ENCODE results near the gene PDPK1.
A peak's percentile ranks its signal among the peaks of the same experiment; 100 is the strongest.
"Not testable (repeated sequence)": the region's sequence is repeated elsewhere in the genome, so short reads cannot be mapped to it uniquely, and the experiment has no call there.

PDPK1 gene

DNA sequence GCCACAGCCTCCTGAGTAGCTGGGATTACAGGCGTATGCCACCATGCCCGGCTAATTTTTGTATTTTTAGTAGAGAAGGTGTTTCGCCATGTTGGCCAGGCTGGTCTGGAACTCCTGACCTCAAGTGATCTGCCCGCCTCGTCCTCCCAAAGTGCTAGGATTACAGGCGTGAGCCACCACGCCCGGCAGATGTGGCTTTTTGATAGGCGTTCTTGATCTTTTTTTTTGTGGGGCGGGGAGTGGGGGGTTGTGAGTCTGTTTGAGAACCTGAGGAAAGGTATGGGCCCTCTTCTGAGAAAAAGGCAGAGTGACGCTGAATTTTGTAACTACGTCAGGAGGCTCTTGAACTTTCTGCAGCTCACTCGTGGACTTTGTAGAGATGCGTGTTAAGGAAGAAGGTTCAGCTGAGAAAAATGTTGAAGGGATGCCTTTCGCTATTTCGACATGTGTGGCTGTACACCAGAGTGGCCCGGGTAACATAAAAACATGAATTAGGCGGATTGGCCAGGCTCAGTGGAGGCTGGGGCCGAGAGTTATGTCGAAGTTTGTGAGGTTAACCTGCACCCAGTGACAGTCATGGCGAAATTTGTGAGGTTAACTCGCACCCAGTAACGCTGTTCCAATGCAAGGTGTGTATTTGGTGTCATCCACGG, 1.5 kb downstream of the PDPK1 start:
- DNase-seq (ENCODE audit: insufficient read length, low spot score); FAIRE-seq: not testable (repeated sequence)

DNA sequence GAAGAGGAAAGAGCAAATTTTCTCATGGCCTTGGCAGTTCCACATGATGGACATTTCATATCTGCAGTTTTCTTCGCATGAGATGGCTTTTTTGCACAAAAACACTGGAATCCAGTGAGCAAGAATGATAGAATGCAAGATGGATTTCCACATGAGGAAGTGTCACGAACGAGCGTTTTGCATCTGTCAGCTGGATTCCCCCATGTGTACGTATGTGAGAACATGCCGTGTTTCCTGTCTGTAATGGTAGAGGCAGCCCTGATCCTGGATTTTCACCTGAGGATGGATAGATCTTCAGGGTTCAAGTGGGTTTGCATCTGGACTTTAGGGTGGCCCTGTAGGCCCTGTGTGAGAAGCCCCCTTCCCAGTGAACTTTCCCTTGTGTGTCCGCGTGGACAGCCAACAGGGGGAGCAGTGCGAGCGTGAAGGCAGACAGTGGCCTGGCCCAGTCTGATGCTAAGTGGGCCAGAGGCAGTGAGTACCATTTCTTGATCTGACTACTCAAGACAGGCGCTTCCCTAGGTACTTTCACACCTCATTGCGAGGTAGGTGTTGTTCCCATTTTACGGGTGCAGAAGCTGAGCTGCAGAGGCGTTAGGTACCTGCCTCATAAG, 2.1 kb downstream of the PDPK1 start:
- FAIRE-seq; DNase-seq (ENCODE audit: insufficient read length, low spot score): not testable (repeated sequence)

DNA sequence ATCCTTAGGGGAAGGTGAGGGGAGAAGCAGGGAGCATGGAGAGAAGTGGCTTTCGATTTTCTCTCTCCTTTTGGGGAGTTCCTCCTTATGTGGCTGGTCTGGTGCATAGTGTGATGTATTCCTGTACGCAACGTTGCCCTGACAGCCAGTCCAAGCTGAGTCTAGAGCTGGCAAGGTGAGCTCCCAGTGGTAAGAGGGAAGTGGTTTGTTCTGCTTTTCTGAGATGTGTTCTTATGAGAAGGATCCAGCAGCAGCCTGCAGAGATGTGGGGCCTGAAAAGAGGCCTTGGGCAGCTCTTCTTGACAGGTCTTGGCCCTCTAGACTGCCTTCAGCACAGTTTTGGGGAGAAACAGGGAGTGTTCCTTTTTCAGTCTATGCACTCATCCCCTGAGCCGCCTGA, 3.1 kb downstream of the PDPK1 start:
- DNase-seq (ENCODE audit: insufficient read length, low spot score); FAIRE-seq: not testable (repeated sequence)

DNA sequence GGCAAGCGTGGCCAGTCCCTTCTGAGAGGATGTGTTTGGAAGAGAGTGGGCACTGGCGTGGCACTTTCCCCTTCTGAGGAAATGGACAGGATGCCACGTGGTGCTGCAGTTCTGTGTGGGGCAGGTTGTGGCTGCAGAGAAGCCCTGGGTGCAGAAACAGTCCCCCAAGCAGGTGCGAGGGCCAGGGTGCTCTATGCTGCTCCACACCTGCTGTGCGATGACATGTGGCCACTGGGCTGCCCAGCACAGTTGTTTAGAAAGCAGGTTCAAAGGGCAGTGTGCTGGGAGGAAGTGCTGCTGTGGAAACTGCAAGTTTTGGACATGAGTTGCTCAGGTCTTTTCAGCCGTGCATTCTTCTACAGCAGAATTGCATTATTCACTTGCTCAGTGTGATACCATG, 3.6 kb downstream of the PDPK1 start:
- FAIRE-seq, result not testable (repeated sequence)

GRCh38 chr16:2543771-2544170, 6.0 kb downstream of the PDPK1 start:
- not testable (repeated sequence) for DNase-seq (ENCODE audit: insufficient read length, low spot score); FAIRE-seq

More for the DNA sequence above, 3.6 kb downstream of the PDPK1 start:
- DNase-seq (ENCODE audit: insufficient read length, low spot score), result not testable (repeated sequence)

DNA sequence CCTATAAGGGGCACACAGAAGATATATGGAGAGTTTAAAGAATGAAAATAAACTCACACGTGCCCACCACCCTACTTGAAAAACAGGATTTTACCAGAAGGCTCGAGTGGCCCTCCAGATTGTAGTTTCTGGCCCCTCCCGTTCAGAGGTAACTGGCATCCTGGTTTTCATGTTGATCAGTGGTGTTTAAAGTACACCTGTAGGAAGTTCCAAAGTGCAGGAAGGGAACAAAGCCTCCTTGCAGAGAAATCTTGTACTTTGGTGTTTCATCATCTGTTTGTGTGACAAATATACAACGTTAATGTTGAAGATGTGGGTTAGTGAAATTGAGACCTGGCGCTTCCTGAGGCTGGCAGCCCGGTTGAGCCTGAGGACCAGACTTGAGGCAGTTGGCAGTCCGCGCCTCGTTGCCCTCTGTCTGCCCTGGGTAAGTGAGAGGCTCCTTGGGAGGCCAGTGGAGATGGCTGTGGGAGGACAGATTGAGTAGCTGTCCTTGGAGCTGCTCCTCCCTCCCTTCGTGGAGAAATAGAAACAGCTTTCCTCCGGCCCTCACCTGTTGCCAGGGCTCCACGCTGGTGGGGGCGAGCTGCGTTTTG, 12.6 kb downstream of the PDPK1 start:
- not testable (repeated sequence) for DNase-seq (ENCODE audit: insufficient read length, low spot score)

GRCh38 chr16:2551420-2551889, 13.6 kb downstream of the PDPK1 start:
- FAIRE-seq; DNase-seq (ENCODE audit: insufficient read length, low spot score): not testable (repeated sequence)

More for the DNA sequence above, 12.6 kb downstream of the PDPK1 start:
- not testable (repeated sequence) for FAIRE-seq

DNA sequence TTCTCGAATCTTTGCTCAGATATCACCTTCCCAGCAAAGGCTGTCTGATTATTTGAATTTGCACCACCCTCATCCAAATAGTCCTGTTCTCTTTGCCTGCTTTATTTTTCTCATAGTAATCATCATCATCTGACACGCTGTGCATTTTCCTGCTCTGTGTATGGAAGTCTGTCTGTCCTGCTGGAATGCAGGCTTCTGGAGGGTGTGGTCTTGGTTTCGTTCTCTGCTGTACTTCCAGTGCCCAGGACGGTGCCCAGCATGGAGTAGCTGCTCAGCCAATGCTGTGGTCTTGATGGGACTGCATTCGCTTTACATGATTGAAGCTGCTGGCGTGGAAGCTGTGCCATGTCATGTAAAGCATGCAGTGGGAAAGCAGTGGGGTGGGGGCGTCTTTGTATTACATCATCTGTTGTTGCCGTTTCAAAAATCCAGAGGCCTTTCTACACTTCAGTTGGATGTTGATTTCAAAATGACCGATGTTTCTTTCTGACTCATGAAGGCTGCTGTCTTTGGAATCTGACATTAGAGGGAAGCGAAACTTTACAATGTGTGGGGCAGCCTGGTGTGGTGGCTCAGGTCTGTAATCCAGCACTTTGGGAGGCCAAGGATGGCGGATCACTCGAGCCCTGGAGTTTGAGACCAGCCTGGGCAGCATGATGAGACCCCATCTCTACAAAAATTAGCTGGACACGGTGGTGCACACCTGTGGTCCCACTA, 17.0 kb downstream of the PDPK1 start:
- not testable (repeated sequence) for FAIRE-seq; DNase-seq (ENCODE audit: insufficient read length, low spot score)

- not testable (repeated sequence) for FAIRE-seq; DNase-seq (ENCODE audit: insufficient read length, low spot score)
These were observed 19.3 kb downstream of the PDPK1 start for GRCh38 chr16:2557150-2557549.

DNA sequence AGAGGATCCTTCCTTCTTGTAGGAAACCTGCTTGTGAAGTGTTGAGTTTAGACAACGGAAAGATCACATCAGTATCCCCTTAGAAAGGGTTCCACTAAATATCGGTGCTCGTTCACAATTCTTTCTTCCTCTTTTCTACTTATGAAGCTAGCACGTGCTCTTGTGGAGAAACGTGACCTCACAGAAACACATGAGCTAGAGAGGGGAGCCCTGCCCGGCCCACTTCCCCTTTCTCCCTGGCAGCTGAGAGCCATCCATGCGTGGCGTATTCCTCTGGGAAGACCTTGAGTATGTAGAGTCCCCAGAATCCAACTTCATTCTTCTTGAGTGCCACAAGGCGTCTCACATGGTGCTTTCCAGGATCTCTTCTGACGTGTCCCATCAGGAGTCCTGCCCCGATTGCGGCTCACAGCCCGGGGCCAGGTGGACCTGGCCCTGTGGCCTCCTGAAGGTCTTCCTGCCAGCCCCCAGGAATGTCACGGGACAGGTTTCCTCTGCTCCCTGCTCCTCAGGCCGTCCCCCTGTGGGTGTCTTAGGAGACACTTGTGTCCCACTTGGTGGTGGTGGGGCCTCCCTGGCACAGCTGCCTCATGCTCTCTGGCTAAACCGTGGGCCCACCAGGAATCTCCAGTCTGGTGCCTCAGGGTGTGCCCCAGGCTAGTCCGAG, 22.4 kb downstream of the PDPK1 start:
- not testable (repeated sequence) for DNase-seq (ENCODE audit: insufficient read length, low spot score); FAIRE-seq

- peak; percentile 83 for FAIRE-seq
- not testable (repeated sequence) for DNase-seq (ENCODE audit: insufficient read length, low spot score)
These were observed 22.9 kb downstream of the PDPK1 start for GRCh38 chr16:2560798-2561133.

- not testable (repeated sequence) for FAIRE-seq; DNase-seq (ENCODE audit: insufficient read length, low spot score)
These were observed 29.7 kb downstream of the PDPK1 start for GRCh38 chr16:2567506-2567905.

DNA sequence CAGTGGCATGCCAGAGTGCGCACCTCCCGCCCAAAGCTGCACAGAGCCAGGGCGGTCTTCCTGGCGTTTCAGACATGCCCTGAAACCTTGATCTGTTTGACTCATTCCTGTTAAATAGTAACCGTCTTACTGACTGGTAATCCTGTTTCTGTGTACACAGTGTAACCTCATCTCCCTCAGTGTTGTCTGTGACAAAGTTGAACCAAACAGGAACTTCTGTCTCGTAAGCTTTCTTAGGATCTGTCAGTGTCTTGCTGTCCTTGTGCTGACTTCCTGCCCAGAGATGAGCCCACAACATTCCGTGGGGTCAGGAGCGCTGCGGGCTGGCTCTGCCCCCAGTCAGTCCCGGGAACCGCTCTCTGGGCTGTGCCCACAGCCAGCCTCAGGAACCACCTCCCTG, 30.8 kb downstream of the PDPK1 start:
- not testable (repeated sequence) for FAIRE-seq; DNase-seq (ENCODE audit: insufficient read length, low spot score)

GRCh38 chr16:2572704-2573103, 34.9 kb downstream of the PDPK1 start:
- not testable (repeated sequence) for DNase-seq (ENCODE audit: insufficient read length, low spot score)
- FAIRE-seq, result peak; percentile 72

DNA sequence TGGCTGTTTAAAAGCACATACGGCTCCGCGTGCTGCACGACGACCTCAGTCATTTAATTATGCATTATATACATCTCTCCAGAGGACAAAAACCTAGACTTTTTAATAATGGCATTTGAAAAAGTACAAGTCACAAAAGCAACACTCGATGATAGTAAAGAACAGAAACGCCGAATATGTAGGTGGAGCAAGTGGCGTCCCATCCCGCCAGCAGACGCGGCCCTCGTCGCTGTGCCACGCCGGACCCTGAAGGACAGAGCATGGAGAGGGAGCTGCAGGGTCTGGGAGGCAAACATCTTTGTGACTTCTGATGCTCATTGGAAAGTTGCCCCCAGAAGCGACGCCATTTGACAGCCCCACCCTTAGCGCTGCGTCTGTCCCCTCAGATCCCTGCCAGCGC, 38.0 kb downstream of the PDPK1 start:
- not testable (repeated sequence) for FAIRE-seq; DNase-seq (ENCODE audit: insufficient read length, low spot score)

- not testable (repeated sequence) for FAIRE-seq; DNase-seq (ENCODE audit: insufficient read length, low spot score)
These were observed 39.2 kb downstream of the PDPK1 start for GRCh38 chr16:2577044-2577443.

GRCh38 chr16:2578905-2579304, 41.1 kb downstream of the PDPK1 start:
- DNase-seq (ENCODE audit: insufficient read length, low spot score); FAIRE-seq: not testable (repeated sequence)

DNA sequence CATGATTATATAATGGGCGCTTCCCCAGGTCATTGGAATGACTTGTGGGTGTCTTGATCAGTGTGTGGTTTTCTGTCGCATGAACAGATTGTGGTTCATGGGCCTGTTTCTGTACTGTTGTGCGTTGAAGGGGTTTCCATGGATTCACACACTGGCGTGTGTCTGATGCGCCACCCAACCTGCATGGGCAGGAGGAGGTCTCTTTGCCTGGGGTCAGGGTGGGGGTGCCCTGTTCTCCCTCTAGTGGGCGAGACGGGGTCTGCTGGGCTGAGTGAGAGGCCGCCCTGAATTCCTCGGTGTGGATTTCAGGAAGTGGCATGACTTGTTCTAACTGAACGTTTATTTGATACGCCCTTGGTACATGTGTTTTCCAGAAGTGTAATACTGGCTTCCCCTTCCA, 42.3 kb downstream of the PDPK1 start:
- FAIRE-seq, result peak; percentile 85
- not testable (repeated sequence) for DNase-seq (ENCODE audit: insufficient read length, low spot score)

GRCh38 chr16:2580818-2581217, 43.0 kb downstream of the PDPK1 start:
- peak; percentile 81 for FAIRE-seq
- DNase-seq (ENCODE audit: insufficient read length, low spot score), result not testable (repeated sequence)
